Hindlimb muscle (tissue), 1 donor: ENCODE measurements around the gene NCBP2L. TPM values are rescaled to one million over a fixed set of nuclear protein-coding genes. Genes with fewer than 3 reads are reported as not detected.
A peak's percentile ranks its signal among the peaks of the same experiment; 100 is the strongest.
"Not testable (repeated sequence)": the region's sequence is repeated elsewhere in the genome, so short reads cannot be mapped to it uniquely, and the experiment has no call there.

ENCODE experiments used
- DNase-seq: peaks from one replicate; pipeline ENCODE4 v3.0.0-alpha.2; 2013
- polyA plus RNA-seq: library from polyadenylated mRNA; unstranded; fragments of 120-200 nt; gene quantifications from one replicate; pipeline ENCODE4 v1.2.1, GENCODE V29; 2013; ENCODE audit not compliant: insufficient read length

Gene NCBP2L
- polyA plus RNA-seq, 1 donor: not detected

DNA sequence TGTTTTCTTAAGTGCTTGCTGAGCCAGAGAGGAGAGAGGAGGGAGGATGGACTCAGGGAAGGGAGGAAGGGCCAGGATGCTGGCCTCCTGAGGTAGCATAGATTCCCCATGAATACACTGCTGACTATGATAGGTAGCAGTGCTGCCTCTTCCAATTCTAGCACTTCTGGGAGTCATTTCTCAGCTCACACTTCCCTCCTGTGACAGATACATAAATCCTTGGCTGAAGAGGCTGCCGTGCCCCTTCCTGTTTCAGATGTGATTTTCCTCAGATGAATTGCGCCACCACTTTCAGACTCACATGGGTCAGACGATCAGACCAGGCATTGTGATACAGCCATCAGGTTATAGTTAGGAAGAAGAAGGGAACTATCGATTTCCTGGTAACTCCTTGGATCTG, 24.3 kb upstream of the NCBP2L start:
- DNase-seq: no peak

DNA sequence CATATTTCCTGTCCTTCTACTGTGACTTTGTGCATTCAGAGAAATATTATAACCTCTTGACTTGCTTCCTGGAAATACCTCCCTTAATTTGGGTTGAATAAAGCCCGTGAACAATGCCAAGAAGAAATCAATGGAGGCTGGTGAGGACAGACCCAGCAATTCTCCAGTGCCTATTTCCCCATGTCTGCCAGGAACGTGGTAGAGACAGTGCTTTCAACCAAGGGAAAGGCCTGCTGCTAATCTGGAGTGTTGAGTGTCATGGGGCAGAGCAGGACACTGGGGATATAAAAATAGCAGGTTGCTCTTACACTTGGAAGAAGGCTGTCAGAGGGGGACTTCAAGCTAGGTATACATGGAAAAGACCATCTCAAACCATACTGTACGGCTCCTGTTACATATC, 21.8 kb upstream of the NCBP2L start:
- DNase-seq: no peak

GRCh38 chrX:107758231-107758766, 19.2 kb upstream of the NCBP2L start:
- no peak for DNase-seq

DNA sequence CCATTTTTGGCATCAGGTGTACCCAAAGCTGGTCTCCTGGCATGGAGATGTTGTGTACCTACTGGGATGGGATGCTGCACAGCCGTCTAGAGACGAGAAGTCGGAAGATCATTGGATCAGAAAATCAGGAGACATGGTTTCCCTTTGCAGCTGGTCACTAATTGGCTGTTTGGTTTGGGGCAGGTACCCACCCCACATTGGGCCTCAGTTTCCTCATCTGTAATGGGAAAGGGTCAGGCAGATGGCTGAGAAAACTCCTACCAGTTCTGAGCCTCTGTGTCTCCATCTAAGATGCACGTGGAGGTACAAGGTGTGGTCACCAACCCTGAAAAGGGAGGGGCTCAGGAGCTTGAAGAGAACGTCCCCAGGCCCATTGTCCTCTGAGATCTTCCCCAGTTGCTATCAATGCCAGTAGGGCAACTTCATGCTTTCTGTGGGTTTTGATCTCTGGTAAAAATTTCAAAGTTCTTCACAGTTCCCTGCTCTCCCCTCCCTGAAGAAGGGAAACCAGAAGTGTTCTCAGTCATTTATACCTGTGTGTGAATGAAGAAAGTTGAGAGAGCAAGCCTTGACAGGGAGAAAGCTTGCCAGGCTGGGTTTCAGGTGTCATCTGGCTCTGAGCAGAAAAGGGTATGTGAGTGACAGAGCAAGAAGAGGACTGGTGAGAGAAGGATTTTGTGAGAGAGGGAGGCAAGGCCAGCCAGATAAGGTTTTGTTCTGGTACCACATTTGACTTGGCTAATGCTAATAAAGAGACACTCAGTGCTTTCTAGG, 17.0 kb upstream of the NCBP2L start:
- DNase-seq: no peak

DNA sequence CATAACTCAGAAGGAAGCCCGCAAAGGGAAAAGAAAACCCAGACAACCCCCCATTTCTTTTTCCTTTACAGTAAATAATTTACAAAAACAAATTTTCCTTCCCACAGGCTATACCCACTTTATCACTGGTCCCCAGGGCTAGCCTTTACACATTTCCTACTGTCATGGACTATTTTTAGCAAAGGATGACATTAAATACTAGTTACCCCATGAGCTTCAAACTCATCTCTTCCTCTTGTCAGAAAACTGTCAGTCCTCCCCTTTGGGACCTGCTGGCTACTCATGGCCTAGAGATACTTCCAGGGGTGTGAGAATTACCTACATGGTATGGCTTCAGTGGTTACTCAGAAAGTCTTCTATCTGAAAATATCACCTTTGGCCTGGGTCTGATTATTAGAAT, 13.9 kb upstream of the NCBP2L start:
- DNase-seq: no peak

DNA sequence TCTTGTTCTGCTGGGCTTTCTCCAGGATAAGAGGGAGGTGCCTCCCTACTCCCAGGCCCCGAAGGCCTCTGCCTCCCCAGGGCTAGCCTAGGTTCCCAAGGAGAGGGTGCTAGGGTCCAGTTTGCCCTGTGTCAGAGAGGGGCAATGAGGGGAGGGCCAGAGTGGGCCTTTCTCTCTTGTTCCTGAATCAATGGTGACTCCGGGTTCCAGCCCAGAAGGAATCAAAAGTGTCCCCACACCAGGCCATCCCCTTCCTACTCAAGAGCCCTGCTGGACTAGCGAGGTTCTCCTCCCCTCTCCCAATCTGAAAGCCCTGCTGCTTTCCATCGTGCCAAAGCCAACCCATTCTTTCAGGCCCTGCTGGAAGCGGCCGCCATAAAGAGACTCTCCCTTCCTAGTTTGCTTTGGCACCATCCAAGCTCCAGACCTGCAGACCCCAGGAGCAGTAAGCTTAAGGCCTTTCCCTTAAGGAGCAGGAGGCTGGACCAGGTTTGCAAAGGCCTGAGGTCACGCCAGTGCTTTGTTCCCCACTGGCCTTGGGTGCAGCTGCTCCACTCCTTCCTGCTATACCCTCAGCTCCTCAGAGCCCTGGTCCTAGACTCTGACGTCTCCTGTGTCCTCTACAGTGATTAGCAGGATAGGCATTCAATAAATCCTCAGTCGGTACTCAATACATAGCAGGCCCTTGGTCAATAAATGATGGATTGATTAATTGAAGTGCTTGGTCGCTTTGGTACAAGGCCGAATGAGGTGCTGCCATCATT, 12.5 kb upstream of the NCBP2L start:
- DNase-seq: no peak

DNA sequence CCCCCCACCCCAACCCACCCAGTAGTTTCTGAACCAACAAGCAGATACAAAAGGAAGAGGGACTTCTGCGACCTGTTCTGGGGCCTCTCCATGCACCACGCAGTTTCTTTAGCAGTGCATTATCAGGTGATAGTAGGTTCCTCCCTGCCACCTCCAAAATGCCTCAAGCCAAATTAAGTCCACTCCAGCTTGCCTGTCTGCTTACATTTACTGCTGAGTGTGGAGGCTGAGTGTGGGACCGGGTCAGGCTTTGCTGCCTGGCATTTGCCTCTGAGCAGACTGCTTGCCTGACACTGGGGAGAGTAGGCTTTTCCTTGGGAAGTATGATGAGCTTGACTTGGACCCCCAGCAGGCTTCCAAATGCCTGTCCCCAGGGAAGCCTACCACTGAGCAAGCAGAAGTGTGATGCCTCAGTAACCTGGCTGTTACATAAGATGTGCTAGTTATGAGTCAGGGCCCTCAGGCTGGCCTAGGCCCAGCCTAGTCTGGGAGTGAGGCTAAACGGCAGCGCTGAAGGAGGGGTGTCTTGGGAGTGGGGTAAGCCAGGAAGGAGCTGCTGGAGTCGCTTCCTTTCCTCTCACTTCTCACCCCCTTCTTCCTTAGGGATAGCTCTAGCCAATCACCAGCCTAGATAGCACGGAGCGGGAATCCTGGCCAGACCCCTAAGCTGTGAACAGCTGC, 10.9 kb upstream of the NCBP2L start:
- DNase-seq: no peak

- no peak for DNase-seq
These were observed 9.5 kb upstream of the NCBP2L start for GRCh38 chrX:107768051-107768450.

GRCh38 chrX:107769581-107770317, 7.8 kb upstream of the NCBP2L start:
- no peak for DNase-seq

GRCh38 chrX:107773206-107773605, 4.3 kb upstream of the NCBP2L start:
- no peak for DNase-seq

DNA sequence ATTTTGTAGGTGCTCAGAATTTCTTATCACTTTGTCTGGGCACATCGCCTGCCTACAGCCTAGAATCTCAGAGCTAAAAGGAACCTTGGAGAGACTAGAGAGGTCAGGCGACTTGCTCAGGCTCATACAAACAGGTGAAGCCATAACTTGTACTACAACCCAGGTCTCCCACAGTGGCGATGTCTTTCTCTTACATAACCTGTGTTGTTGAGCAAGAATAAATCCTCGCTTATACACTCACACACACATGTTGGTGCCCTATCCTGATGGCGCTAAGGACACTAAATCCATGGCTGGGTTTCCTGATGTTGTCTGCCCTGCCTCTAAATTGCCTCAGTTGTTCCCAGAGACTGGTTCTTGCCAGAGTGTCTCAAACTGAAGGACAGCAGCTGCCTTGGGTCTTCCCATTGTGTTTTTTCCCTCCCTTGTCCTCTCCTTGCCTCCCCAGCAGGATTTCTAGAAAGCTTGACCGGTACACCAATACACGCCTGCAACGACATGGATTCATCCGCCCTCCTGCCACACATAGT, 3.6 kb upstream of the NCBP2L start:
- no peak for DNase-seq

DNA sequence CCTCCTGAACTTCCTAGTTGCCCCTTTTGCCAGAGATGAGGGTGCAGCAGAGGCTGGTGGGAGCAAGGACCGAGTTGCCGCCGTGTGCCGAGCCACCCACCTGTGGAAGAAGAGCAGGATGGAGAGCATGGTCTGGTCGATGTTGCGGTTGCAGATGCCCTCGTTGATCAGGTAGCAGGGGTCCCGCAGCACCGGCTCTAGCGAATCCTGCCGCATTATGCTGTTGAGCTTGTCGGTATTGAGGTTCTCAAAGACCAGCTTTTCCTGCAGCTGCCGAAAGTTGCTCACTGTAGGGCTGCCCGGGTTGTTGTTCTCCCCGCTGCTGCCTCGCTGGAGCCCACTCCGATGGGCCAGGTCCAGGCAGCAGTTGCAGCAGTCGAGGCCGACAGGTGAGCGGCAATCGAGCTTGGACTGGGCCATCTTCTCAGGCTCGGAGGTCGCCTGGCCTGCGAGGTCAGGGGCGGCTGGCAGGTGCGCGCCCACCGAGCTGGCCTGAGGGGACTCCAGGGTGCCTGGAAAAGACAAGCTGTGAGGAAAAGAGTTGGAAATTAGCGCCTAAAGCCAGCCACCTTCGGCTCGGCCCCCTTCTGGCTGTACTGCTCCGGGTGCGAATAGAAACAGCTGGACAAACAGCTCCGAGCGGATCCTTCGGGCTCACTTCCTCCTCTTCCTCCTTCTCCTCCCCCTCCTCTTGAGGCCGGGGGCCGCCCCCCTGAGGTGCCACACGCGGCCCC, 2.4 kb upstream of the NCBP2L start:
- no peak for DNase-seq

GRCh38 chrX:107775734-107776511, 1.6 kb upstream of the NCBP2L start, which contains the start of gene TSC22D3:
TSS of gene TSC22D3 (minus strand) at chrX:107775787. CDS start at chrX:107775419, 368 bp downstream.
- DNase-seq: peak; percentile 59

DNA sequence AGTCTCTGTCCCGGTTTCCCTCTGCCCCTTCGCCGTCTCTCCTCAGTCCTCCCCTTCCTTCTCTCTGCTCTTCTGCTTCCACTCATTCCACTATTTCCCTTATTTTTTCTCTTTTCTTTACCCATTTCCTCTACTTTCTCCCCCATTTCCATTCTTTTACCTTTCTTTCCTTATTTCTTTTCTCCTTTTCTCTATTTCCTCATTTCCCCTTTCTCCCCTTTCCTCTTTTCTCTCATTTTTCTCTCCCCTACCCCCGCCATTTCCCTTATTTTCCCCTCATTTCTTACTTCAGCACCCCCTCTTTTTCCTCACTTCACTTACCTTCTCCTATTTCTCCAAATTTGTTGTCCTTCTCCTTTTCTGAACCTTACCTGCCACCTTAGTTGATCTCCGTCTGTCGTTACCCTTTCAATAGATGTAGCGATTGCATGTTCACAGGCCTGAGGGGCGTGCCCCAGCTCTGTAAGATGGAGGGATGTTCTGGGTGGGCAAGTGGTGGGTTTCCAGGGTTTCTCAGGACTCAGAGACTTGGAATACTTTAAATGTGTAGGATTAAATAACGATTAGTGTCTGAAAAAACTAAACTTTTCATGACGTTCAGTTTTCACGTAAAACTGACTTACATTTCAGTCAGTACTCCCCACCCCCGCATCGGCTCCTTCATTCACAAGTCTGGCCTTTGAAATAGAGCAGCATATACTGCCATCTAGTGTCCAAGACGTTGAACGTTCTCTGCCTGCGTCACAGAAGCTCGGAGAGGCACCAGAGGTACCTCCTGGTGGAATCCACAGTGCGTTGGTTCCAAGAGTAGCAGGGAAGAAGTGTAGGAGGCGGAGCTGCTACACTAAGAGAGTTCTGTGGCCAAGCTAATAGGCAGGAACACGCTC, 641 bp upstream of the NCBP2L start:
- peak; percentile 87 for DNase-seq

- no peak for DNase-seq
These were observed 3.0 kb downstream of the NCBP2L start for GRCh38 chrX:107780525-107780924.

- DNase-seq: peak; percentile 36
These were observed 10.3 kb downstream of the NCBP2L start for GRCh38 chrX:107787827-107788226.

GRCh38 chrX:107804427-107804826, 26.9 kb downstream of the NCBP2L start:
- no peak for DNase-seq

DNA sequence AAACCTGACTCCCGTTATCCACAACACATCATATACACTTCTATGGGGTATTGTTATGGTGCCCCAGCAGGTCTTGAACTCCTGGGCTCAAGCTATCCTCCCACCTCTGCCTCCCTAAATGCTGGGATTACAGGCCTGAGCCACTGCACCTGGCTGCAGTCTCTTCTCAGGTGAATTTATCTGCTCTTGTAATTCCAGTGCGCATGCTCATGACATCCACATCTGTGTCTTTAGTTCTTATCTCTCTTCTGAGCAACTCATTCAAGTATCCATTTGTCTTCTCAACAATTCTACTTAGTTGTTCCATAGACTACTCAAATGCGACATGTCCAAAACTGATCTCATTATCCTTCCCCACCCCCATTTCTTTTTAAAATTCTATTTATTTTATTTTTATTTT, 27.6 kb downstream of the NCBP2L start:
- no peak for DNase-seq

DNA sequence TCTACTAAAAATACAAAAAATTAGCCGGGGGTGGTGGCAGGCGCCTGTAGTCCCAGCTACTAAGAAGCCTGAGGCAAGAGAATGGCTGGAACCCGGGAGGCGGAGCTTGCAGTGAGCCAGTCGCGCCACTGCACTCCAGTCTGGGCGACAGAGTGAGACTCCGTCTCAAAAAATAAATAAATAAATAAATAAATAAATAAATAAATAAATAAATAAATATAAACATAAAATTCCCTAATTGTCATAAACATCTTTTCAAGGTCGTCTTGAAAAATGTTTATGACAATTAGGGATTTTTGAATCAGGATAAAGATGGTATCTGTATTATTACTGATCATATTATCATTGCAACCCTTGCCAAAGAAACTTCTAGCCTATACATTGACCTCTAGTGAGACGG, 32.5 kb downstream of the NCBP2L start:
- not testable (repeated sequence) for DNase-seq
